Measurements from ENCODE around the gene PHC3.

Gene PHC3

GRCh38 chr3:170075441-170076091 is 106.0 kb downstream of the PHC3 start:
- DNase-seq, result no peak

- DNase-seq, result no peak
Observed at GRCh38 chr3:170064108-170064507, 117.4 kb downstream of the PHC3 start.

- no peak for DNase-seq
Observed at GRCh38 chr3:170063691-170064090, 117.8 kb downstream of the PHC3 start.

GRCh38 chr3:170062769-170063168 is 118.8 kb downstream of the PHC3 start:
- no peak for DNase-seq

GRCh38 chr3:170062068-170062467 is 119.5 kb downstream of the PHC3 start:
- DNase-seq, result no peak

- no peak for DNase-seq
Observed at GRCh38 chr3:170059447-170059846, 122.1 kb downstream of the PHC3 start.

GRCh38 chr3:170058127-170058526 is 123.4 kb downstream of the PHC3 start:
- no peak for DNase-seq

GRCh38 chr3:170057550-170057949 is 124.0 kb downstream of the PHC3 start:
- no peak for DNase-seq

- no peak for DNase-seq
Observed at GRCh38 chr3:170056710-170057454, 124.7 kb downstream of the PHC3 start.

- DNase-seq, result no peak
Observed at GRCh38 chr3:170055209-170055608, 126.3 kb downstream of the PHC3 start.

GRCh38 chr3:170054204-170054603 is 127.3 kb downstream of the PHC3 start:
- no peak for DNase-seq

- no peak for DNase-seq
Observed at GRCh38 chr3:170052398-170052797, 129.1 kb downstream of the PHC3 start.

GRCh38 chr3:170050753-170051152 is 130.8 kb downstream of the PHC3 start:
- no peak for DNase-seq

GRCh38 chr3:170049146-170050000 is 132.2 kb downstream of the PHC3 start:
- no peak for DNase-seq

- no peak for DNase-seq
Observed at GRCh38 chr3:170047133-170047404, 134.5 kb downstream of the PHC3 start.

- no peak for DNase-seq
Observed at GRCh38 chr3:170046269-170047132, 135.0 kb downstream of the PHC3 start.

GRCh38 chr3:170044795-170045244 is 136.7 kb downstream of the PHC3 start:
- DNase-seq, result no peak

GRCh38 chr3:170044271-170044670 is 137.3 kb downstream of the PHC3 start:
- no peak for DNase-seq

GRCh38 chr3:170043506-170043905 is 138.0 kb downstream of the PHC3 start:
- no peak for DNase-seq

GRCh38 chr3:170040418-170040817 is 141.1 kb downstream of the PHC3 start:
- no peak for DNase-seq

- DNase-seq, result peak; percentile 63 to 87
Observed at GRCh38 chr3:170038434-170039110, 143.0 kb downstream of the PHC3 start.
